Activated CD8-positive, alpha-beta memory T cell treated with anti-CD3 and anti-CD28 coated beads for 36 hours (primary cell): ENCODE results near the gene CDC37L1. TPM values are rescaled to one million over a fixed set of nuclear protein-coding genes. Genes with fewer than 3 reads are reported as not detected.
"Not testable (repeated sequence)": the region's sequence is repeated elsewhere in the genome, so short reads cannot be mapped to it uniquely, and the experiment has no call there.

Experiments used
- CTCF ChIA-PET: fragments of 350-600 bp; sonication (Branson Sonifier 250); formaldehyde crosslinking; loops from one replicate; lab custom pipeline; 2021; ENCODE audit warnings: antibody characterized with exemption; lab: Charles Lee
- POLR2A ChIA-PET: fragments of 350-600 bp; sonication (Branson Sonifier 250); formaldehyde crosslinking; loops from one replicate; lab custom pipeline; 2021; ENCODE audit warnings: antibody characterized with exemption; lab: Charles Lee
- total RNA-seq, 2 experiments: library from RNA; stranded (reverse); gene quantifications; one replicate each; pipeline ENCODE4 v1.2.3, GENCODE V29; 2021

Gene CDC37L1
- 10 to 100 TPM; 11.7 to 12.6 TPM for total RNA-seq

- ChIA-PET POLR2A (interaction anchor here (0.6 to 1.0 kb wide), 3 partner anchors 14 to 1152 kb away, joined by 3 to 9 read pairs (median 5); partner anchors contain the start of genes AK3 and SPATA6L), CTCF (interaction anchor here (1.0 kb wide), 1 partner anchor 73 kb away, joined by 3 read pairs; no protein-coding TSS in a partner anchor)
Measured at GRCh38 chr9:4679268-4680172, at the start of gene CDC37L1. CDC37L1 (plus strand) TSS chr9:4679569; CDS start chr9:4679768, 199 bp downstream.

GRCh38 chr9:4630836-4631235 is 48.5 kb upstream of the CDC37L1 start:
- ChIA-PET CTCF (no interaction called here), POLR2A (no interaction called here)

- POLR2A ChIA-PET = no interaction called here
- CTCF ChIA-PET = no interaction called here
Measured at GRCh38 chr9:4638968-4639367, 40.4 kb upstream of the CDC37L1 start.

DNA sequence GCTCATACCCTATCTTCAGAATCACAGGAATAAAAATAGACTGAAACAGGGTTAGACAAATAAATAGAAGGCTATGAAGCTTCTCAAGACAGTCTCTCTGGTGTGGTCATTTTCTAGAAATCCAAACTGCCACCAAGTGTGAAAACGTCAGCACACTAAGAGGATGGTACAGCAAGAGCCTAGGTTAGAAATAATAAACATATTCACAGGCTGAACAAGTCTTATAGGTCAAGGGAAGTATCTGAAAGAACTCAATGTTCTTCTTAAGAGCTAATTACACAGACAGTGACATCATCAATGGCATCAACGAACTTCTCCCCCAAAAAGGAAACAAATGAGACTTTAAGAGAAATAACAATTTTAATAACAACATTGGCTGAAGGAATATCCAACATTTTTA is 39.9 kb upstream of the CDC37L1 start:
- CTCF ChIA-PET = no interaction called here
- POLR2A ChIA-PET = no interaction called here

GRCh38 chr9:4640027-4640426 is 39.3 kb upstream of the CDC37L1 start:
- POLR2A ChIA-PET = no interaction called here
- CTCF ChIA-PET = interaction anchor here (0.6 to 1.0 kb wide), 3 partner anchors 132 to 326 kb away, joined by 3 to 4 read pairs (median 3); no protein-coding TSS in a partner anchor

DNA sequence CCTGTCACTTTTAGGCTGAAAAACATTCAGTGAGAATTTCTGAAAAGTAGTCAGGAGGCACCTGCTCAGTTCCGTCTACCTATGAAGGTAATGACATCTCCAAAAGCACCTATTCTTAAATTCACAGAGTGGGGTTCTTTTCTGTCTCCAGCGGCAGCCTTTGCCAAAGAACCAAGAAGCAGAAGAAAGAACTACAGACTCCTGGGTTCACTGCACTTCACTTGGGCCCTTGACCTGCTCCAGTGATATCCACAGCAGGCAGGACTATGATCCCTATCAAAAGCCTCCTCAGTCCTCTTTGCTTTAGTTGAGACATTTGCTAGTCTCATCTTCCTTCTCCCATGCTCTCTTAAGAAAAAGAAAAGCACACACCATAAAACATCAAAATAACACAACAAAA is 37.0 kb upstream of the CDC37L1 start:
- POLR2A ChIA-PET = no interaction called here
- CTCF ChIA-PET = interaction anchor here (0.6 kb wide), 1 partner anchor 136 kb away, joined by 4 read pairs; no protein-coding TSS in a partner anchor

DNA sequence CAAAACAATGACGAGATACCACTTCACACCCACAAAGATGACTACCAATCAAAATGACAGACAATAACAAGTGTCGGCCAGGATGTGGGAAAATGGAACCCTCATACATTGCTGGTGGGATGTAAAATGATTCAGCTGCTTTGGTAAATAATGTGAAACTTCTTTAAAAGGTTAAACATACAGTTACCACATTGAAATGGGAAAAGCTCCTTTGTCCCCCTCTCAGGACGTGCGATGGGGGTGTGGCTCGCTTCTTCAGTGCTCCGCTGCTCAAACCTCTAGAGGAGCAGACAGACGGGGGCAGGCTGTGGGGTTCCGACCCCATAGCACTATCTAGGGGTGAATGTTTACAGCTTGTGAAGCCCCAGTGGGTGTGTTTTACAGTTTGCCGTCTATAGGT is 25.3 kb upstream of the CDC37L1 start:
- ChIA-PET CTCF (interaction anchor here (0.6 kb wide), 1 partner anchor 170 kb away, joined by 3 read pairs; no protein-coding TSS in a partner anchor), POLR2A (no interaction called here)

DNA sequence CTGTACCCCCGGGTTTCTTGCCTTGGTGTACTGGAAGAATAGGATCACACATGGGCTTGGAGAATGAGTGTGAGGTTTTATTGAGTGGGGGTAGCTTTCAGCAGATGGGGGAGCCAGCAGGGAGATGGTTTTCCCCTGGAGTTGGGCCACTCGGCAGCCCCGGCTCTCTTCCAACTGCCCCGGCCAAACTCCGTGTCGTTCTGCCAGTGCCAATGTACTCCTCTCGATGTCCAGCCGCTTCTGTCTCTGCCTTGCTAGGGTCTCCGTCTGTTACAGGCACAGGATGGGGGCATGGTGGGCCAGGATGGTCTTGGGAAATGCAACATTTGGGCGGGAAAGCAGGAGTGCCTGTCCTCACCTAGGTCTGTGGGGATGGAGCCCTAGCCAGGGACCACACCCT is 24.8 kb upstream of the CDC37L1 start:
- ChIA-PET POLR2A (no interaction called here), CTCF (no interaction called here)

DNA sequence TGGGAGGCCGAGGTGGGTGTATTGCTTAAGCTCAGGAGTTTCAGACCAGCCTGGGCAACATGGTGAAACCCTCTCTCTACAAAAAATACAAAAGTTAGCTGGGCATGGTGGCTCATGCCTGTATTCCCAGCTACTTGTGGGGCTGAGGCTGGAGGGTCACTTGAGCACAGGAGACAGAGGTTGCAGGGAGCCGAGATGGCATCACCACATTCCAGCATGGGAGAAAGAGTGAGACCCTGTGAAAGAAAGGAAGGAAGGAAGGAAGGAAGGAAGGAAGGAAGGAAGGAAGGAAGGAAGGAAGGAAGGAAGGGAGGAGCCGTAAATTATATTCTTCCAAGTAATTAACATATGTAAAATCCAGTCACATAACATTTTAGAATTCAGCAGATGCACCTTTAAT is 23.2 kb upstream of the CDC37L1 start:
- POLR2A ChIA-PET, CTCF ChIA-PET: not testable (repeated sequence)

- ChIA-PET POLR2A (no interaction called here), CTCF (no interaction called here)
Measured at GRCh38 chr9:4656621-4657020, 22.7 kb upstream of the CDC37L1 start.

- ChIA-PET POLR2A (no interaction called here), CTCF (no interaction called here)
Measured at GRCh38 chr9:4657426-4658159, 21.8 kb upstream of the CDC37L1 start.

GRCh38 chr9:4660665-4661064 is 18.7 kb upstream of the CDC37L1 start:
- CTCF ChIA-PET = not testable (repeated sequence)
- POLR2A ChIA-PET = interaction anchor here (1.5 kb wide), 1 partner anchor 80 kb away, joined by 4 read pairs; the partner anchor contains the start of gene AK3

- ChIA-PET CTCF (no interaction called here), POLR2A (interaction anchor here (1.5 kb wide), 1 partner anchor 79 kb away, joined by 4 read pairs; the partner anchor contains the start of gene AK3)
Measured at GRCh38 chr9:4661165-4661564, 18.2 kb upstream of the CDC37L1 start.

DNA sequence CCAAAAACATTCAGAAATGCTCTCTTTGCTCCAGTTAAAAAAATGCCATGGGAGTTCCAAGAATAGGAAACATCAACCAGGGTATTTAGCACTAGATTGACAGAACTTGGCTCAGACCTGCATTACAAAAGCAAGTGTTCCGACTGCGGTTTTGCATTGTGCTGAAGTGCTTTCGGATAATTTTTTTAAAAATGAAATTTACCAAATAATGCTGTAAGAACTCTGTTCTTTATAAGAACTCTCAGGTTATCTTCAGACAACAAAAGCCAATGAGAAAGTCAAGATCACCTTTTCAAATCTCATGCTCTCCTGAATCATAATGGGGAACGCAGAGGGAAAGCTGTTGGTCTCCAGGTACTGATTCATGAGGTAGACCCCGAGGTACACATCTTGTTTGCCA is 17.8 kb upstream of the CDC37L1 start:
- POLR2A ChIA-PET = interaction anchor here (1.5 kb wide), 1 partner anchor 79 kb away, joined by 4 read pairs; the partner anchor contains the start of gene AK3
- CTCF ChIA-PET = no interaction called here

- ChIA-PET CTCF (interaction anchor here (1.0 kb wide), 1 partner anchor 29 kb away, joined by 4 read pairs; no protein-coding TSS in a partner anchor), POLR2A (interaction anchor here (1.5 kb wide), 1 partner anchor 78 kb away, joined by 4 read pairs; the partner anchor contains the start of gene AK3)
Measured at GRCh38 chr9:4662108-4662988, 17.0 kb upstream of the CDC37L1 start, which contains the start of gene PLPP6. PLPP6 (plus strand) TSS chr9:4662294; CDS start chr9:4662376, 82 bp downstream.

GRCh38 chr9:4662989-4663792 is 16.2 kb upstream of the CDC37L1 start:
- ChIA-PET CTCF (interaction anchor here (1.0 kb wide), 1 partner anchor 28 kb away, joined by 4 read pairs; no protein-coding TSS in a partner anchor), POLR2A (no interaction called here)

- ChIA-PET CTCF (no interaction called here), POLR2A (no interaction called here)
Measured at GRCh38 chr9:4663956-4664355, 15.4 kb upstream of the CDC37L1 start.
